H9 (cell line): ENCODE data around the gene PCDH9. TPM values are rescaled to one million over a fixed set of nuclear protein-coding genes. Genes with fewer than 3 reads are reported as not detected.

Experiments
- DNase-seq: peaks from one replicate; pipeline ENCODE4 v3.0.0-alpha.2; 2017
- H2AFZ ChIP-seq: one replicate; pipeline ENCODE4 v1.6.1; 2013; ENCODE audit warnings: mild to moderate bottlenecking, low read length, control low read depth, moderate library complexity
- H2AK5ac ChIP-seq: 2 replicates; pipeline ENCODE4 v1.6.1; 2013; ENCODE audit warnings: low read length, control low read depth, mixed read lengths; ENCODE audit not compliant: insufficient read length
- H2BK120ac ChIP-seq: one replicate; pipeline ENCODE4 v1.6.1; 2013; ENCODE audit warnings: low read depth, mild to moderate bottlenecking, low read length, control low read depth, inconsistent platforms; ENCODE audit not compliant: poor library complexity, severe bottlenecking
- H2BK12ac ChIP-seq: 2 replicates; pipeline ENCODE4 v1.6.1; 2013; ENCODE audit warnings: low read length, control low read depth, mixed read lengths, low read depth; ENCODE audit not compliant: insufficient read length
- H2BK15ac ChIP-seq: 2 replicates; pipeline ENCODE4 v1.6.1; 2013; ENCODE audit warnings: low read depth, low read length, control low read depth
- H2BK20ac ChIP-seq: one replicate; pipeline ENCODE4 v1.6.1; 2013; ENCODE audit warnings: low read depth, mild to moderate bottlenecking, low read length, control low read depth, inconsistent platforms; ENCODE audit not compliant: poor library complexity, severe bottlenecking
- H2BK5ac ChIP-seq: 2 replicates; pipeline ENCODE4 v1.6.1; 2013; ENCODE audit warnings: low read length, control low read depth, mixed read lengths; ENCODE audit not compliant: insufficient read length
- H3K14ac ChIP-seq: 2 replicates; pipeline ENCODE4 v1.6.1; 2013; ENCODE audit warnings: low read length, control low read depth; ENCODE audit not compliant: insufficient read depth
- H3K18ac ChIP-seq: 2 replicates; pipeline ENCODE4 v1.6.1; 2013; ENCODE audit warnings: low read depth, mild to moderate bottlenecking, mixed read lengths, low read length, control low read depth; ENCODE audit not compliant: insufficient read length
- H3K23ac ChIP-seq: 2 replicates; pipeline ENCODE4 v1.6.1; 2013; ENCODE audit warnings: low read length, control low read depth, mixed read lengths, low read depth; ENCODE audit not compliant: insufficient read length
- H3K23me2 ChIP-seq: 2 replicates; pipeline ENCODE4 v1.6.1; 2013; ENCODE audit warnings: low read depth, mild to moderate bottlenecking, mixed read lengths, low read length, control low read depth; ENCODE audit not compliant: insufficient read length, poor library complexity, severe bottlenecking
- H3K27ac ChIP-seq: 2 replicates; pipeline ENCODE4 v1.5.1; 2013; ENCODE audit warnings: low read length, control low read depth, mixed read lengths, low read depth; ENCODE audit not compliant: insufficient read length
- H3K27me3 ChIP-seq: 2 replicates; pipeline ENCODE4 v1.6.1; 2013; ENCODE audit warnings: low read length, control low read depth, inconsistent platforms; ENCODE audit not compliant: insufficient read depth
- H3K4ac ChIP-seq: 2 replicates; pipeline ENCODE4 v1.6.1; 2013; ENCODE audit warnings: low read depth, mild to moderate bottlenecking, control low read depth, inconsistent platforms, low read length, moderate library complexity
- H3K4me1 ChIP-seq: 2 replicates; pipeline ENCODE4 v1.6.1; 2013; ENCODE audit warnings: low read length, control low read depth, inconsistent platforms; ENCODE audit not compliant: insufficient read depth
- H3K4me2 ChIP-seq: 2 replicates; pipeline ENCODE4 v1.6.1; 2013; ENCODE audit warnings: low read length, control low read depth, mixed read lengths; ENCODE audit not compliant: insufficient read length, insufficient read depth
- H3K56ac ChIP-seq: 2 replicates; pipeline ENCODE4 v1.6.1; 2013; ENCODE audit warnings: low read depth, mild to moderate bottlenecking, mixed read lengths, low read length, control low read depth; ENCODE audit not compliant: insufficient read length
- H3K79me1 ChIP-seq: 2 replicates; pipeline ENCODE4 v1.6.1; 2013; ENCODE audit warnings: low read depth, mild to moderate bottlenecking, moderate library complexity, low read length, control low read depth, inconsistent platforms; ENCODE audit not compliant: insufficient read depth, poor library complexity, severe bottlenecking
- H3K79me2 ChIP-seq: 2 replicates; pipeline ENCODE4 v1.6.1; 2013; ENCODE audit warnings: low read length, control low read depth, inconsistent platforms; ENCODE audit not compliant: insufficient read depth
- H3K9ac ChIP-seq: 2 replicates; pipeline ENCODE4 v1.6.1; 2013; ENCODE audit warnings: low read length, control low read depth, mixed read lengths; ENCODE audit not compliant: insufficient read length; ENCODE audit errors: extremely low read depth
- H3K9me3 ChIP-seq: one replicate; pipeline ENCODE4 v1.6.1; 2013; ENCODE audit warnings: low read depth, low read length, inconsistent platforms; ENCODE audit not compliant: control insufficient read depth
- H3T11ph ChIP-seq: one replicate; pipeline ENCODE4 v1.6.1; 2013; ENCODE audit warnings: mild to moderate bottlenecking, low read length, control low read depth, inconsistent platforms
- H4K20me1 ChIP-seq: one replicate; pipeline ENCODE4 v1.6.1; 2013; ENCODE audit not compliant: control insufficient read depth, insufficient read length, insufficient read depth
- H4K5ac ChIP-seq: 2 replicates; pipeline ENCODE4 v1.6.1; 2013; ENCODE audit warnings: low read depth, mild to moderate bottlenecking, mixed read lengths, low read length, control low read depth; ENCODE audit not compliant: insufficient read length
- H4K8ac ChIP-seq: replicated peaks from 2 replicates; pipeline ENCODE4 v1.6.1; 2013; ENCODE audit warnings: low read length, control low read depth, mixed read lengths, low read depth; ENCODE audit not compliant: insufficient read length
- H4K91ac ChIP-seq: 2 replicates; pipeline ENCODE4 v1.6.1; 2013; ENCODE audit warnings: low read depth, mild to moderate bottlenecking, moderate library complexity, mixed read lengths, low read length, control low read depth; ENCODE audit not compliant: insufficient read length
- H3K27ac Mint-ChIP-seq, 3 experiments: 2 replicates in 2 of 3; 3 replicates in 1 of 3; pipeline ENCODE4 v1.8.0; 2020 to 2021; ENCODE audit warnings: mixed read lengths in 3 of 3, mild to moderate bottlenecking in 1 of 3, moderate library complexity in 1 of 3
- H3K27me3 Mint-ChIP-seq: 2 replicates; pipeline ENCODE4 v1.8.0; 2021; ENCODE audit warnings: low read depth, mild to moderate bottlenecking, moderate library complexity, mixed read lengths
- H3K36me3 Mint-ChIP-seq, 3 experiments: 2 replicates in 2 of 3; 3 replicates in 1 of 3; pipeline ENCODE4 v1.8.0; 2020 to 2021; ENCODE audit warnings: low read depth in 3 of 3, mixed read lengths in 3 of 3; ENCODE audit not compliant: insufficient read depth in 1 of 3
- H3K4me1 Mint-ChIP-seq, 2 experiments: 2 replicates each; pipeline ENCODE4 v1.8.0; 2020; ENCODE audit warnings: mixed read lengths in 2 of 2
- H3K4me3 Mint-ChIP-seq, 2 experiments: 2 replicates in 1 of 2; 3 replicates in 1 of 2; pipeline ENCODE4 v1.8.0; 2020 to 2021; ENCODE audit warnings: mild to moderate bottlenecking in 2 of 2, mixed read lengths in 2 of 2, moderate library complexity in 1 of 2
- H3K9me3 Mint-ChIP-seq, 2 experiments: 2 replicates in 1 of 2; 3 replicates in 1 of 2; pipeline ENCODE4 v1.8.0; 2020; ENCODE audit warnings: mild to moderate bottlenecking in 2 of 2, mixed read lengths in 2 of 2, moderate library complexity in 1 of 2
- CTCF ChIP-seq: fragments of 200-600 bp; sonication (generic); conservative IDR thresholded peaks from 3 replicates; pipeline ENCODE4 v1.8.0; 2021; ENCODE audit warnings: antibody characterized with exemption, mild to moderate bottlenecking
- WGBS: extraction: QIAGEN DNeasy Blood & Tissue Kit; methylation state at CpG from one replicate; pipeline ENCODE4 v1.1.7; 2013; ENCODE audit warnings: missing lambda C conversion rate, low lambda C conversion rate, mixed read lengths; ENCODE audit not compliant: insufficient read length; ENCODE audit errors: extremely low coverage; 5-methylcytosine and 5-hydroxymethylcytosine counted together
- total RNA-seq: library from RNA; stranded (reverse); gene quantifications from 2 replicates; pipeline ENCODE4 v1.2.1, GENCODE V29; 2021

Gene PCDH9
- total RNA-seq, 1 experiment from 2014 or later = 0.11 TPM

DNA sequence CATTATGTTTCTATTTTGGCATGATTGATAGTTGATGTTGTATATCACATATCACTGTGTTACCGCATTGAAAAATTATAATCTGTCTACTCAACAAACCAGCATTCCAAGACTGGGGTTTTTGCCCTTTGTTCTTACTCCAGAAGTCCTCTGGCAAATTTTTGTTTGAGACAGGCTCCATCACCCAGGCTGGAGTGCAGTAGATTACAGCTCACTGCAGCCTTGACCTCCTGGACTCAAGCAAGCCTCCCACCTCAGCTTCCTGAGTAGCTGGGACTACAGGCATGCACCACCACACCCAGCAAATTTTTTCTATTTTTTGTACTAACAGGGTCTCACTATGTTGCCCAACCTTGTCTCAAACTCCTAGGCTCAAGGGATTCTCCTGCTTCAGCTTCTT is 741.0 kb downstream of the PCDH9 start:
- Histone ChIP-seq H3K4ac (no peak overlapping the region), H3K14ac (no peak overlapping the region), H4K8ac (no peak overlapping the region), H4K20me1 (no peaks in the 10 kb centered on the region), H3K23me2 (no peaks in the 10 kb centered on the region), H2BK12ac (no peak overlapping the region), H2BK15ac (no peak overlapping the region), H3K56ac (no peak overlapping the region), H3K79me1 (no peaks in the 10 kb centered on the region), H3K27me3 (no peaks in the 10 kb centered on the region), H2AFZ (no peak overlapping the region), H3T11ph (no peak overlapping the region), H2BK20ac (no peak overlapping the region), H3K4me2 (no peak overlapping the region), H3K4me1 (no peaks in the 10 kb centered on the region), H4K5ac (no peak overlapping the region), H3K18ac (no peak overlapping the region), H3K9me3 (no peaks in the 10 kb centered on the region), H3K27ac (no peak overlapping the region), H2AK5ac (no peak overlapping the region), H3K9ac (no peak overlapping the region), H3K23ac (no peak overlapping the region), H3K79me2 (no peaks in the 10 kb centered on the region), H2BK120ac (no peak overlapping the region), H2BK5ac (no peak overlapping the region), H4K91ac (no peak overlapping the region)
- DNase-seq = no peak
- no peak overlapping the region for H3K27ac Mint-ChIP-seq
- no peak overlapping the region for H3K4me3 Mint-ChIP-seq
- H3K27me3 Mint-ChIP-seq = no peaks in the 10 kb centered on the region
- H3K9me3 Mint-ChIP-seq = no peaks in the 10 kb centered on the region
- no CpG with 5 or more reads among the region's 1 CpG for WGBS
- H3K36me3 Mint-ChIP-seq = no peaks in the 10 kb centered on the region
- TF ChIP-seq CTCF = no peak
- peaks cover 2 to 4% of the 10 kb centered on the region in 2 experiments; a peak in 1 of 4 replicates for H3K4me1 Mint-ChIP-seq
